HG03108 (cell line): ENCODE measurements around the gene MAML2.

Source experiments
- ATAC-seq: cut with Tn5 transposase; IDR thresholded peaks from one replicate; pipeline ENCODE4 v1.9.1; 2021; ENCODE audit warnings: moderate library complexity; ENCODE audit not compliant: unreplicated experiment

MAML2 gene

DNA sequence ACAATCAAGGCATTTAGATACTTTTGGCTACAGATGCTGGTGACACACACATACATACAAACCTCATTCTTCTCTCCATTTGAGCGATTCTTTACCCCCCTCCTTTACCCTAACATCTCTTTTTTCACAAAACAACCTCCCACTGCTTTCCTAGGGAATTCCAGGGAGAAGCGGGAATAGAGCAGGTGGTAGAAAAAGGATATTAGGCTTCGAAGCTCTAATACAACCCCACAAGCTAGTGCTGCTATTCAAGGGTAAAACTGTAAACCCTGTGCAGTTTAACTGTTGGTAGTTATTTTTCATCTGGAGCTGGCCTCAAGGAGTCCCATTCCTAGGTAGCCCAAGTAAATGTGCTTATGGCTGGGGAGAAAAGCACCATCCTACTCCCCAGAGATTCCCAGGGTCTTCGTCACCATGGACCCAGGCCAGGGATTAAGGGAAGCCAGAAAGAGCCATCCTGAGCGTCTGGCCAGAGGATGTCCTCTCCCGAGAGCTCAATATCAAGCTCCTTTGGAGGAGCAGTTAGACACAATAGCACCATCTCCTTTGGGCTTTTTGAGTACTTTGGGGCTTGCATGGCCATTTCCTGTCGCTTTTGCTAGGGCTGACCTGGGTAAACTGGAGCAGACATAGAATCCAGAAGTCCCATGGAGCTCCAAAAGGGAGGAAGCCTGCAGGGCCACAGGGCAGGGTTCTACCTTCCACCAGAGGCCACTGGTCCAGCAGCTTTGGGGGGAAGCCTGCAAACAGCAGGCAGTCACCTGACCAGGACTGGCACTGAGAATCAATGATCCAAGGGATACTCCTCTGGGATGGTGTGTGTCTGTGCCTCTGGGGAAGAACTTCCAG is 3.1 kb downstream of the MAML2 start:
- no peak for ATAC-seq

DNA sequence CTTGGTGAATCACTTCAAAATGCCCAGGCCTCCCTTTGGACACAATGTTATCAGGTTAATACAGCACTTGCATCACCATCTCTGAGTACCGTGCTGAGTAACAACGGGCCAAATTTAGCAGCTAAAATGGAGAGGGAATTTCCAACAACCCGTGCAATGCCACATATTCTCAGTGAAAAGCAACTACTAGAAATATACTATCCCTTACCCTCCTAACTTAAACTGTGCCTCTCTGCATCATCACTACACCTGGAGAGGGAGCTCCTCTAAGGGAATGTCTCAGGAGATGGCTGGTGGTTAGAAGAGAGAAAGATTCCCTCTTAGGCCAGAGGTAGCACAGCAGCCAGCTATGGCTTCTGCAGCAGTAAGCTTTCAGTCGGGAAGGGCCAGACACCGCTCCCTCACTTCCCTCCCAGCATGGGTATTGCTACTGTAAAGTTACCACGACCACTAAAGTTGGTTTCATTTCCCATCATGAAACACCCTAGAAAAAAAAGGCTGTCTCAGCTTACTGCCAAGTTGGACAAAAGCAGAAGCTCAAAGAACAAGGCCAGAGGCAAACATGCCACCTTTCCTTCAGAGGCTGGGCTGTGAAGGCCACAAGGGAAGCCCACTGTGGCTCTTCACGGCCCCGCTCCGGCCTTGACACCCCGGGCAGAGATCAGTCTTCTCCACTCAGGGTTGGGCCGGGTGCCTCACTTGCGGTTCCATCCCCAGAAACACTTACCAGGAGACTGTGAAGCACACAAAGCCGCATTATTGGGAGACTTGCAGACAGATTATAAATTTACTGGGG is 3.9 kb downstream of the MAML2 start:
- ATAC-seq = peak; percentile 35

DNA sequence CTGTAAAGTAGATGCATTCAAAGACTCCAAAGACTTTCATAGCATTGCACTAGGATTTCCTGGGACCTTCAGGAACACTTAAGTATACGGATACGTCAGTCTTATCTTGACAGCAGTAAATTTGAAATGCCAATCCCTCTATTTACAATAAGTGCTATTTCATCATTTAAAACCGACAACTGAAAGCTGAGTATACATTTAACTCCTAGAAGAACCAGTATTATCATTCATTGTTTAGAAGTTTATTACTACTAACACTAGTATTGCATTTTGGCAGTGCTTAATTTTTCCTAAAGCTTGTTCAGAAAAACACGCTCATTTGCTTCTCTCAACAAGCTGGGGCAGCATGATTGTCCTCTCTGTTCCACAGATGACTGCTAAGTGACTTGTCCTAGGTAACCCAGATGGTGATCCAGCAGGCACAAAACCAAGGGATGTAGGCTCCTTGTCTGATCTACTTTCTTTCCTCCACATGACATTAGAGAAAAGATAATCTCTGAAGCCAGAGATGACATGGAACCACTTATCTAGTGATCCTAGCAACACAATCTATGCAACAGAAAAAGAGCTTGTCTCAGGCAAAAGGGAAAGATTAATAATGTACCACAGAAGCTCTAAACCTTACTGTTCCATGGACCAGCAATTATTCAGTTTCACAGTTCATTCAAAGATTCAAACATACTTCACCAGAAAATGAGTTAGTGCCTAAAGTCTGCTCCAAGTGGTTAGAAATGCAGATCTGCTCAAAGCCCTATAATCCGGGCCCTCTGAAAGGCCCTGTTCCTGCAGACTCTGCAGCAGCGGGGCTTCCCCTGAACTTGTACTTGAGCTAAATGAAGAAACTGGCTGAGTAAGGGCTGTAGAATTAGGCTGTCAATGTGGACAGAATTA is 5.2 kb downstream of the MAML2 start:
- peak; percentile 33 for ATAC-seq

DNA sequence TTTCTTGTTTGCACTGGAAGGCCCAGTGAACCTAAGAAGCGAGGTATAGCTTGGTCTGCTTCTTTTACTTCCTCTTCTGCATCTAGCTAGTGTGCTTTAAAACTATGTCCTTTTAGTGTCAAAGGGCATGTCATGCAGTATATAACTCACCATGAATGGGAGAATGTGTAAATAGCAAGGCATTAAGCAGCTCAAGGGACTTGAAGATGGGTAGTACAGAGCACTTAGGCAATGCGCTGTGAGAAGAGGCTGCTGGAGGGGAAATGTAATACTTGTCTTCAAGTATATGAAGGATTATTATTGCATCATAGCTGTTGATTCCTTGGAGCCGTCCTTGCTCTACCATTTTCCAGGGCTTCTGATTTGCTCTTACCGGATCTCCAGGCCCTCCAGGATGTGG is 7.6 kb downstream of the MAML2 start:
- no peak for ATAC-seq

DNA sequence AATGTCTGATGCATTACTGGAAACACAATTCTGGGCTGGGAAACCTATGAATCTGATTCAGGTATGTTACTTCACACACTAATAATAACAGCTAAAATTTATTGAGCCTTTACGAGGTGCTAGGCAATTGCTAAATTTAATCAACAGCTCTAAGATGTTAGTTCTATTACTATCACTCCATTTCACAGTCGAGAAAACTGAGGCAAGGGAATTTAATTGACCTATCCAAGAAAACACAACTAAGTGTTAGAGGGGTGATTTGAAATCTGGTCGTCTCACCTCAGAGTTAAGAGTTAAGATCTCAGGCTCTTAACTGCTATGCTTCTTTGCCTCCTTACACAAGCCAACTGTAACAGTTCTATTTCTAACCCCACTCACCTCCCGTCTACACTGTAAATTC is 8.8 kb downstream of the MAML2 start:
- ATAC-seq = no peak

DNA sequence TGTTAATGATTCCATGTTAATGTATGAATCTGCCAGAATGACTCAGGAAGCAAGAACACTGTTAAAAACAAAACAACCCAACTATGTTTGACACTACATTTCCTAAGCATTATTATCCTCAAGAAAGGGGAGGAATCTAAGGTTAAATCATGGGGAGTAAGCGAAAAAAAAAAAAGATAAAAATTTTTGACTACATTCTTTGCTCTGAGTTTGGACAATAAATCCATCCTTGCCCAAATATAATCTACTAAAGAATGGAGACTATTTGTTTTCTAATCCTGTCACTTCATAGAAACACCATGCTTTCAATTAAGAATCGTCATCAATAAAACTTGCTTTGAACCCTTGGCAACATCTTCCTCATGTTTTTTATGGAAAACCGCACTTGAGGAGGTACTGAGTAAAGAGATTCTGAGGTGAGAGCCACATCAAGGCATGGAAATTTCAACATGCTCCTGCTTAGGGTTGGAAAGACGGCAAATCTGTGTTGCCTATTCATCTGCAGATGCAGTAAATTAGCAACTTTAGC is 9.7 kb downstream of the MAML2 start:
- ATAC-seq = no peak

DNA sequence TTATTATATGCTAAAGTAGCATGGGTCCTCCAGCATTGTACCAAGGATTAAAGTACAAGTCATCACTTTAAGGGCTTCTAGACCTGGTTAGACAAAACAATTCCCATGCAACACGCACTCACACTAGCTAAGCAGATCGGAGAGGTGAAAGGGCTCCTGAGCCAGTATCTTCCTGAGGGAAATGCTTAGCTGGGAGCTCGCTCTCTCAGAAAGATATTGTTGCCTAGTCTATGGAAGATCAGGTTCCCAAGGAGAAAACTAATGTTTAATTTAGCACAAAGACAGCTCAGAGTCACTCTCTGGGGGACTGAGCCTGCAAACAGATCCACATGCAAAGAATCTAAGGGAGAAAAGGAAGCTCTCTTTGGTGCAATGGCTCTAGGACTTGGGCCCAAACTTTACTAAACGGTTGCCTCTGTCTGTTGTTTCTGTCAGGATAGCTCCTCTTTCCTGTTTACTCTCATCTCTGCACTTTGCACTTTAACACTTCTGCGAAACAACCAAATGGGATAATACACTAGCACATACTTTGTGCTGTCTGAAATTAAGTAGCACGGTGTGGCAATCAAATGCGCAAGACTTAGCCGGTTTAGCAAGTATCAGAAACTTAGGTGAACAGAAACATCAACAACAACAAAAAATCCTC is 10.7 kb downstream of the MAML2 start:
- ATAC-seq = no peak

DNA sequence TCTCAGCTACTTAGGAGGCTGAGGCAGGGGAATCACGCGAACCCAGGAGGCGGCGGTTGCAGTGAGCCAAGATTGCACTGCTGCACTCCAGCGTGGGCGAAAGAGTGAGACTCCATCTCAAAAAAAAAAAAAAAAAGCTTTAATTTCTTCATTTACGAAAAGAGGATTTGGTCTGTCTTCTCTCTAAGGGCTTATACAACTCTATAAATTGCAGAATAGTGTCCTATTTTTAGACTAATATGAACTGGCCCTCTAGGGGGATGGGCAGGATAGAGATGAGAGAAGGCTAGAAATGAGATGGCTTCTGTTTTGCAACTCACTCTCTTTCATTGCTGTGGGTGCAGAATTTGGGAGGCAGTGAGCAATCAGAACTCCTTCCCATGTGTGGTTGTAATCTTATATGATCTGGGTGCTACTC is 11.3 kb downstream of the MAML2 start:
- ATAC-seq = no peak

DNA sequence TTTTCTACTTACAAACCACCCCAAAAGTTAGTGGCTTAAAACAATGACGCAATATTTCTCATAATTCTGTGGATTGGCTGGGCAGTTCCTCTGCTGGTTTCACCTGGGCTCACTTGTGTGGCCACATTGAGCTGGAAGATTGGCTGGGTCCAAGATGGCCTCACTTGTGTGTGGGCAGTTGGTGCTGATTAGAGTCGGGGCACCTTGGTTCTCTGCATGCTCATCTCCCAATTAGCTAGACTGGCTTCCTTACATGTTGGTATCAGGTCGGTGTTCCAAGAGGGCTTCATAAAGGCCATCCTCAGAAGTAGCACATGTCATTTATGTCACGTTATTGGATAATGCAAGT is 12.5 kb downstream of the MAML2 start:
- no peak for ATAC-seq

DNA sequence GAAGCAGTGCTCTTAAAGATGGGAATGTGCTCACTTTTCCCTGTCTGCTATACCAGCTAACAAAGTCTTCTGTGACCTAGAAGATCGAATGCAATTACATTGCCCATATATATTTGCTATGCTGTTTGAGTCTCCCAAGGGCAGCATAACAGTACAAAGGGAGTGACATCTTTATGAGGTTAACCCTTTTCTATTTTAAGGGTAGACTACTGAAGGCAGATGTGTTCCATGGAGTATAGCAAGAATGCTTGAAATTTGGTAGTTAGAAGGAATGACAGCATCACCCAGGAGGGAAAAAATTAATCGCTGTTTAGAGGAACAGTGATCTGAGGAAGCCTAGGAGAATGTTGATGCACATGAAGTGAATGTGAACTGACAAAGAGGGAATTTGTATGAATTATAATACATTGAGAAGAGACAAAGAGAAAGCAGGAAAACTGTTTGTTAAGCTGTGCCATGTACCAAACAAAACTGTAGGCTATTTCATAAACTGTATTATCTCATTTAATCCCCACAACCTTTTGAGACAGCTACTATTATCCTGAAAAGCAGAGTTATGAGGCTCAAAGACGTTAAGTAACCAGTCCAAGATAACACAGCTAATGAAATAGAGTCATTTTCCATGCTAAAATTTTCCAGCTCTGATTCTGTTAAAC is 13.0 kb downstream of the MAML2 start:
- ATAC-seq = no peak

DNA sequence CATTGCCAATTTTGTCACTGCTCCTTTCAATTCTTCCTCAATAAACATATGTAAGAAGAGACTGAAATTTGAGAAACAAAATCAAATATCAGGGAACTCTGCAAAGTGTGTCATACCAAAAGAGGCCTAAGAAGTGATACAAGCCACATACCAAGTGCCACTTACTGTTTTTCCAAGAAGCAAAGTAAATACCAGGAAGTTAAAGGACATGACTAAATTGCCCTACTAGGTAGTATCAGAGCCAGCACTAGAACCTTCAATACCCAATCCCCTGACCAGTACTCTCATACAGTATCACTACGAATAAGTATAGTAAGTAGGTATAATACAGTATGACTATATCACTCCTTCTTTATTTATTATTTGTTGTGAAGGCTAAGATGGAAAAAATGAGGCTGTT is 13.6 kb downstream of the MAML2 start:
- no peak for ATAC-seq

DNA sequence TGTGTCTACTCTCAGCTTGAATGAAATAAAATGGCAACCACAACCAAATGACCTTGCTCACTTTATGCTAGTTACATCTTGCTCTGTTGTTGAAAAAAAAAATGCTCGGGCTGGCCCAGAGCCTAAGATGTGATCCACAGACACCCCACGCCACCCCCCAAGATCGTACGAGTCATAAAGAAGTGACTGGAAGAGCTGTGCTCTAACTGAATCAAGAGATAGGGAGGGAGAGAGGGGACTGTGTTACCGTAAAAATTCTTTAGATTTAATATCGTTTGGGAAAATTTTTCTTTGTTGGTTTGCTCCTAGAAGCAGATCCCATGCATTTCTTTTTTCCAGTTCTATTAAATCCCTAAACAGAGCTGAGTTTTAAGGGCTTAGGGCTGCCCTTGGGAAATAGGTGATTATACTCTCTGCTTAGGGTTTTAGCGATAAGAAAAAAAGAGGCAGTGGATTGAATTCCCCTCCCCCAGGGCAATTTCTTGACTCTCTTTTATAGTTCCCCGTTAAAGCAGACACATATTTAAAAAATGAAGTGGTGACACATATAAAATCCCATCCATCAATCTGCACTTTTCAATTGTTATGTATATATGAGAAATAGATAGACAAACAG is 14.5 kb downstream of the MAML2 start:
- ATAC-seq = no peak

DNA sequence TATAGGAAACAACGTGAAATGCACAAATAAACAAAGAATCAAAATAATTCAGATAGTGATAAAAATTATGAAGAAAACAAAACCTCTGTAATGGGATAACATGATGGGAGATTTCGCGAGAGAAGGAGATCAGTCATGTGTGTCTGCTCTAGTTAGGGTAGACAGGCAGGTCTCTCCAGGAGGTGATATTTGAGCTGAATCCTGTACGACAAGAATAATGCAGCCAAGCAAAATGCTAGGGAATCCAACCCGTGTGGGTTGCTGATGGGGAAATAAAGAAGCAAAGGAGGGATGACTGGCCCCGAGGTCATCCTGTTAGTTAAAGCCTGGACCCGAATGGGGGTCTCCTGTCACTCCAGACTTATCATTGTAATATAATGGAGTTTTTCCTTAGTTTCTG is 16.0 kb downstream of the MAML2 start:
- ATAC-seq = no peak

DNA sequence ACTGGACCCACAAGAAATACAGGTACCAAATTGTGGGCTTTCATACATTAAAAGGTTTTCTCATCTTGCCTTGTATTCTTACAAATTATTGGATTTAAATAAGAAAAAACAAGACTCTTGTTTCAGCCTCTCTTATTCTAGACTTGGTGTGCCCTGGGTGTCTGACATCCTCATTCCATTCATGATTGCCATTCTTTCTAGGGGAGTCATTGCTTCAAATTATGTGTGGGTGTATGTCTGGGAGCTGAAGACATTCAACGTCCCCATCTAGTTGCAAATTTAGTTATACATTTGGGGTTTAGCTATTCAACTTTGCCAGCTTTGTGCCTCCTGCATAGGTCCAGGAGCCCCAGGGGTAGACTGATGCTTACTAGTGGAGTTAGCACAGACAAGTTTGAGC is 18.1 kb downstream of the MAML2 start:
- no peak for ATAC-seq

DNA sequence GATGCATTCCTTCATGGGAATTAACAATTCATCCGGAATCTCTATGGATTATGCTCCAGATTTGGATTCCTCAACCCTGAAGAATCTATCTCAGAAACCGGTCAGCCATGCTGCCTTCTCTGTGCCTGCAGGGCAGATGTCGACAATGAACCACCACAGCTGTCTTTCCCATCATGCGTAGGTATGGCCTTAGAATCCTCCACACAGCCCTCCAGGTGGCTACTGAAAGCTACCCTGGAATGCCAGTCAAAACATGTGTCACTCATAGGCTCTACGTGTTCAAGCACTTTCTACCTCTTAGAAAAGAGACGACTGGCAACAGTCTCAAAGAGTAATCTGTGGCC is 19.4 kb downstream of the MAML2 start:
- ATAC-seq = no peak

DNA sequence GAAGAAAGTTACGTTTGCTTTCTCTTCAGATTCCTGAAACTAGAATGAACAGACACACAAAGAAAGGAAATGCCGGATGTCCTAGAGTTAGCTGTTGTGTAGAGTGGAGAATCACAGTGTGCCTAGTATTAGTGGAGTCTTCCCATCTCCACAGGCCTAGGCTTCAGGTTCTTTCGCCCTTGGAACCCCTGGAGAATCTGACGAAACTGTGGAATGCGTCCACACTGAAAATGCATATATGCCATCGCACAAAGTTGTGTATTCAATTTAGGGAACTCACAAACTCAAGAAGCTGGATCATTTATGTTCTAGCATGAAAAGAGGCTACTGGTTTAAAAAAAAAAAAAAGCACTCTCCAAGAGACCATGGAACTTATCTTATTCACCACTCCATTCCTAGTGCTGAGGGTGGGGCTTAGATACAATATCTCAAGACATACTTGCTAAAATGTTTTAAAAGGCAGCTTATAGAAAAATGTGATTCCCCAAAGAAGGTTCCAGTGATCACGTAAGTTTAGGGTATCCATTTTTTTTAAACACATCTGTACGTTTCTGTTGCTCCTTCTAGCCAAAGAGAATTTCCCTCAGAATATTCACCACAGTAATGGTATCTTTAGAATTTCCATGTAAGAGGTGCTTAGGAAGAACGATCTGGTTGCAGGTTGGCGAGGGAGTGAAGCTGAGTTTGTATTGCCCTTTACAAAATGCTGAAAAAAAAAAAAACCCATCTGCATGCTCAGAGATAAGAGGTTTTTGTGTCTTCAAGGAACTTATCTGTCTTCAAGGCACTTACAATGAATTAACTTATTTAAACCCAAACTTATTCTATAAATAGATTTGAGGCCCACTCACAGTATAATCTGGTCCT is 20.0 kb downstream of the MAML2 start:
- no peak for ATAC-seq

DNA sequence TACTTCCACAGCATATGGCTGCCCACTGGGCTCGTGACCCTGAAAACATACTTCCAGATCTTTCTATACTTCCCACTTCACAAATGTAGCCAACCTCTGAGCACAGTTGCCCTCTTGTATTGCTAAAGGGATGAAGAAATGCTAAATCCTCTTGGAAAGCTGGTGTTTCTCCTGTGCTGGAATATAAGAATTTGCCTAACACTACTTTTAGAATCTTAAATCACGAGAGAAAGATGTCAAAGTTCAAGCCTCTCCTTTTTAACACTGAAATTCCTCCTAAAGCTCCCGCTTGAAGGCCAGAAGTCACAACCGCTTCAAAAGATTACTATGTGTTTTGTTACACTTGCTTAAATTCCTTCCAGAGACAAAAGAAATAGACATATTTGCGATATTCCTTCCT is 21.9 kb downstream of the MAML2 start:
- ATAC-seq = no peak

DNA sequence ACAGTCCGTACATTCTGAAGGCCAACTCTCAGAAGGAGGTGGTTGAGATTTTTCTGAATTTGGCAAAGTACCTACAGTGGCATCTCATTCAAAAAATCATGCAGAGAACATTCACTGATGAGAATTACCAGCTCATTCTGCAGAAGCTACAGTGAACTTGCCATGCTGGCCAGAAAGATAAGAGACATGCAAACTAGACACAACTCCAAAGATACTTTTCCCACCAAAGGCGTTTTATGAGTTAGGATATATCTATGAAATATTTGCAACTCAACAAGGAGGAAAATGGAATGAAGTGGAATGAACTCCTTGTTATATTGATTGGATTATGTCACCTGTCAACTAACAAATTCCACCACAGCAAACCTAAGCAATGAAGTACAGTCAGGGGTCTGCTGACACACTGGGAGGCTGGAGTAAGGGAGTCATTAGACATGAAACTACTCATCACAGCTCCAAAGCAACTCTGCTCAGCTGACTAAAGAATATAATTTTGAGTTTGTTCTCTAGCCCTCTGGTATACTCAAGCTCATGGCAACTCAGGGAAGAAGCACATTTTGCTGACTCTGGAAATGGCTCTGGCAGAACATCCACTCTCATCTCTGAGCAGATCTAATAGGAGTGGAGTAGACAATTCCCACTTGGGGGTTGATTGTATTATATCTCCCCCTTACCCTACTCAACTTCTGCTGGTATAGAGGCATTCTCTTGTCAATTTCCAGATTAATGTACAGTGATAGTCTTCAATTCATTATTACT is 22.9 kb downstream of the MAML2 start:
- ATAC-seq = no peak
